ENCODE results near the gene PDXK.
"Not testable (repeated sequence)": the region's sequence is repeated elsewhere in the genome, so short reads cannot be mapped to it uniquely, and the experiment has no call there.

PDXK gene

DNA sequence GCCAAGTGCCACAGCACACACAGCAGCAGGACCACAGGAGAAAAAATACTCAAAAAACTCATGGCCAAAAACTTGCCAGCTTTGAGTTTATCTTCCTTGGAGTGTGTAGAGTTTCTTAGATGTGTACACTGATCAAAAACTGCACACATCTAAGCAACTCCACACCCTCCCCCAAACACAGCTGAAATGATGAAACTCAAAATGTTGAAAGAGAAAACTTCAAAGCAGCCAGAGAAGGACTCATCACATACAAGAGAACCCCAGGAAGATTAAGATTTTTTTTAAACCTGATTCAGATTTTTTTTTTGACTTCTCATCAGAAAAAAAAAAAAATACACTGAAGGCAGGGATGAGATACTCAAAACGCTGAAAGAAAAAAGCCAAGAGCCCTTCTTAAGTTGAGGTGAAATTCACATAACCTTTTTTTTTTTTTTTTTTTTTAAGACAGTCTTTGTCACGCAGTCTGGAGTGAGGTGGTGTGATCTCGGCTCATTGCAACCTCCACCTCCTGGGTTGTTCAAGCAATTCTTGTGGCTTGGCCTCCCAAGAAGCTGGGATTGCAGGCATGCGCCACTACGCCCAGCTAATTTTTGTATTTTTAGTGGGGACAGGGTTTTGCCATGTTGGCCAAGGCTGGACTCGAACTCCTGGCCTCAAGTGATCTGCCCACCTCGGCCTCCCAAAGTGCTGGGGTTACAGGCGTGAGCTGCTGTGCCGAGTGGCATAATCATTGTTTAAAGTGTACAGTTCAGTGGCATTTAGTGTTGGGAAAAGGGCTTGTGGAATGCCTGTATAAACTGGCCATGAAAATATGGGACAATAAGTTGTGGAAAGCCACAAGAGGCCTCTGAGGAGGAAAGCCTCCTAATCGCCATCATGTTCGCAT lies 20.9 kb upstream of the PDXK start:
- no peak for DNase-seq

DNA sequence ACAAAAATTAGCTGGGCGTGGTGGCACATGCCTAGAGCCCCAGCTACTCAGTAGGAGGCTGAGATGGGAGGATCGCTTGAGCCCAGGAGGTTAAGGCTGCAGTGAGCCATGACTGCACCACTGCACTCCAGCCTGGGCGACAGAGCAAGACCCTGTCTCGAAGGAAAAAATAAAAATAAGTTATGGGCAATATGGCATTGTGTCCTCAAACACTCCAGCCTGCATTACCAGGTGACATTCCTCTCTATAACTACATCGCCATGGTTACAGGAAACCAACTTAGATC lies 19.5 kb upstream of the PDXK start:
- DNase-seq, result not testable (repeated sequence)

DNA sequence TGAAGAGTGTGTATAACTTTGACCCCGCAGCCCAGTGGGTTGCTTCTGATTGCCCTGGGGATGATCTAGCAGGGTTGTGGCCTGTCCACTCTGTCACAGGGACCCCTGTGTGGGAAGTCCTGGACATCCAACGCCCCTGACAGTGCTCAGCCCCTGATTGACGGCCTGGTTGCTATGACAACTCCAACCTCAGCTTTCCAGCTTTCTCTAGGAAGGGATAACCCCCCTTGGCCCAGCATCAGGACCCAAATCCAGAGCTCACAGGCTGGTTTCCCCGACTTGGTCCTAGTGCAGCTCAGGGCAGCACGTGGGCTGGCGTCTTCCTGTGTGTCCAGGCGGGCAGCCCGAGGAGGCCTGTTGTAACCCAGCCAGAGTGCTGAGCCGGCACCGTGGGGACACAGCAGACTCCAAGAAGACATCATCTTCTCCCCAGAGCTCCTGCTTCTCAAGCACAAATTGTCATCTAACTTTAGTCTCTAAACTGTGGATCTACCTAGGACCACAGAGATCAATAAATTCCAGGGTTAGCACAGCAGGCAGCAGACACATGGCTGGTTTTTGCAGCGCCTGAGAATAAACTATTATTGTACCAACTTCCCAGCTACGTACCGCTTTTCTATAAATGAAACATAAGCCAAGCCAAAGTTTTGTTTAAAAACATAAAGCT lies 18.9 kb upstream of the PDXK start:
- no peak for DNase-seq

DNA sequence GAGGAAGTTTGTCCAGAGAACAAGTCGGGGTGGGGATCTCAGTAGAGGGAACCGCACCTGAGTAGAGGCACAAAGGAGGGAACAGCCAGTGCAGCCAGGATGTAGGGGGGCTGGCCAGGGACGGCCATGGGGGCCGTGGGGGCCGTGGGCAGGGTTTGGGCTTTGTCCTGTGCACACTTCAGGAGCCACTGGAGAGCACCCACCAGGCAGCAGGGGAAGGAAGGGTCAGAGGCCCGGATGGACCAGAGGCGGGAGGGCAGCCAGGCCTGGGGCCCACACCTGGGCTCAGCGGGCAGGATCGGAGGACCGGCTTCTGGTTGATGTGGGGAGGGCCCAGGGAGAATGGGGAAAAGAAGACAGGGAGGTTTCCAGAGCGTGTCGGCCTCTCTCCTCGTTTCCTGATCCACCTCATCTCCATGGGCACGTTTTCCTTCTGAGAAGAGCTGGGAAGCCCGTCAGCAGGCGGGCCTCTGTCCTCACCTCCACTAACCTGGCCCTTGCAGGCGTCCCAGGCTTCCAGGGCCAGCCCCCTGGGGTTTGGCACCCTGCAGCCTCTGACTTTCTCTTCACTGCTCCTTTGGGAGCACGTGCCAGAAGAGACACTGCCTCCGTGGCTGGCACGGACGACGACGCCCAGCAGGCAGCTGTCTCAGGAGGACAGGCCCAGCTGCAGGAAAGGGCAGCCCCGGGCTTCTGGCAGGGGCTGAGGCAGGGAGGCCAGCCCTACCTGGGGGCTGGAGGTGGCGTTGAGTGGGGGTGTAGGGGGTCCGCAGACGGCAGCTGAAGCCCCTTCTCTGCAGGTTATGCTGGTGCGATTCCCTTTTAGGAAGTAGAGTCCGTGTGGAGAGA lies 16.8 kb upstream of the PDXK start:
- DNase-seq, result no peak

DNA sequence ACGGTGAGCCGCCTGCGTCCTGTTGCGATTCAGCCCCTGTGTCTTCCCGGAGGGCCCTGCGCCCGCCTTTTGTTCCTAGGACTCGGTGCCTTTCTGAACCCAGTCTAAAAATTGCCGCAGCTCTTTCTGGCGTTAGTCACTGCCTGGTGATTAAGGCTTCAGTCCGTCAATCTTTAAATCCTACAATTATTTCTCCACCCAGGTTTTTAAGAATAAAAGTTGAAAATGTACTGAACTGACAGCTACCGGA lies 16.2 kb upstream of the PDXK start:
- DNase-seq, result no peak

DNA sequence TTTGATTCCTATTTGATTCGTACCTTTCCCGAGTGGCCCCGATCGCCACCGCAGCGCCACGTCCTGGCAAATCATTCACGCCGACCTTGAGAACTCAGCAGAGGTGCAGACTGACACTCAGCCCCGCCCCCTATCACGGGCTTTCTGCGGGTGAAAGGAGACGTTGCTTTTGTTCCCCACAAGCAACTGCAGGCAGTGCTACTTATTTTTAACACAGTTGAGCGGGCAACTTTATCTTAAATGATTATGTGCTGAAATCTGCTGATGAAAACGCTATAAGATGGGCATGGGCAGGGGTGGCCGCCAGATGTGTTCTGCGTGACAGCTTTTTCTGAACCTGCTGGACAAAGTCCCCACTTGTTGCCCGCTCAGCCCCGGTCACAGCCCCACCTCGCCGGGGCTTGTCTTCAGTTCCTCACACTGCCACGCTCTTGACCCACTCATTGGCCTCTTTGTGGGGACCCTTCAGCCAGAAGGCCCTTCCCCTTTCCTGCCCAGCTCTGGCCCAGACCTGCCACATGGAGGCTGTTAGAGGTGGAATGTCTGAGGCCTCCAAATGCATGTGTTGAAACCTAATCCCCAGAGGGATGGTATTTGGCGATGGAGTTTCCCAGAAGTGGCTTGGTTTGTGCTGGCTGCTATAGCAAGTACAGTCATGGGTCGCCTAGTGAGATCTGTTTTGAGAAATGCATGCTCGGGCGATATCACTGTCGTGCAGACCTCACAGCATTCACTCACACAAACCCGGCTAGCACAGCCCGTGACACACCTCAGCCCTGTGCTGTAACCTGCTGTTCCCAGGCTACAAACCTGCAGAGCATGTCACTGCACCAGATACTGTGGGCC lies 15.7 kb upstream of the PDXK start:
- DNase-seq, result no peak

DNA sequence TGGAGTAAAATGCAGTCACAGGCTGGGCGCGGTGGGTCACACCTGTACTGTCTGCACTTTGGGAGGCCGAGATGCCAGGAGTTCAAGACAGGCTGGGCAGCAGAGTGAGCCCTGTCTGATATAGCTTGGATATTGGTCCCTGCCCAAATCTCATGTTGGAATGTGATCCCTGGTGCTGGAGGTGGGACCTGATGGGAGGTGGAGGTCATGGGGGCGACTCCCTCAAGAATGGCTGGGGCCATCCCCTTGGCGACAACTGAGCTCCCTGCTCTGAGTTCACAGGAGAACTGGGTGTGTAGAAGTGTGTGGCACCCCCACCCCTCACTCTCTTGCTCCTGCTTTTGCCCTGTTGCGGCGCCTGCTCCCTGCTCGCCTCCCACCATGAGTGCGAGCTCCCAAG lies 11.5 kb upstream of the PDXK start:
- DNase-seq, result no peak

DNA sequence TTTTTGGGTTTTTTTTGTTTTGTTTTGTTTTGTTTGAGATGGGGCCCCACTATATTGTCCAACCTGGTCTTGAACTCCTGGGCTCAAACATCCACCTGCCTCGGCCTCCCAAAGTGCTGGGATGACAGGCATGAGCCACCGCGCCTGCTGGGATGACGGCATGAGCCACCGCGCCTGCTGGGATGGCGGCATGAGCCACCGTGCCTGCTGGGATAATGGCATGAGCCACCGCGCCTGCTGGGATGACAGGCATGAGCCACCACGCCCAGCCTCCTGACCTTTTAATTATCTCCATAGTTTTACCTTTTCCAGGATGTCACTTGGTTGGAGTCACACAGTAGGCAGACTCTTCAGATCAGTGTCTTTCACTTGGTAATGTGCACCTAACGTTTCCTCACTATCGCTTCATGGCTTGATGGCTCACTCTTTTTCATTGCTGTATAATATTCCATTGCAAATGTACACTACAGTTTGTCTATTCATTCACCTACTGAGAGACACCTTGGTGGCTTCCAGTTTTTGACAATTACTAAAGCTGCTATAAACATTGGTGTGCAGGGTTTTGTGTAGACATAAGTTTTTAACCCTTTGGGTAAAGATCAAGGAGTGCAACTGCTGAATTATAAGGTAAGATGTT lies 10.1 kb upstream of the PDXK start:
- DNase-seq, result no peak

DNA sequence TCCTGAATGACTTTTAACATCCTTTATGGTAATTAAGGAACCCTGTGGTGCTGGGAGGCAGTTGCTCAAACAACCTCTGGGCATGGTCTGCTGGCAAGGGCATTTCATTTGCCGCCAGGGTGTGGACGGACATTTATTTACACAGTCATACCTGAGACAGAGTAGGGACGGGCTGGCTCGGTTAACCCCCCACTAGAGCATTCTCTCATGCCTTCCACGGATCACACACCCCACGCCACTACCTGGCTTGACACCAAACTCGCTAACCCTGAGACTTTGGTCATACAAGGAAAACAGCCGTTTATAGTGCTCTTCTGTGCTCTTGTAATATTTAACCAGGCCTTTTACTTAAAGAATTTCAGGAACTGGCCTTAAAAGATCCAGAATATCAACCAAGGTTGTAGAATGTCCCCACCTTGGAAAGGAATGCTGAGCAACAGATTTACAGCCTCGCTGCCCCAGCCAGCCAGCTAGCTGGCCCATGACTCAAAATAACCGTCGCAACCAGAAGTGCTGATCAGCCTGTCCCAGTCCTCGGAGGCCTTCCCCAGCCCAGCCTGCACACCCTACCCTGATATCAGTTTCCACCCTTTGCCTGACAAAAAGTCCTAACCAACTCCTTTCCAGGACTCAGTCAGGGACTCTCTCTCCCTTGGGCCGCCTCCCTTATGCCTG lies 6.5 kb upstream of the PDXK start:
- peak; percentile 76 for DNase-seq

DNA sequence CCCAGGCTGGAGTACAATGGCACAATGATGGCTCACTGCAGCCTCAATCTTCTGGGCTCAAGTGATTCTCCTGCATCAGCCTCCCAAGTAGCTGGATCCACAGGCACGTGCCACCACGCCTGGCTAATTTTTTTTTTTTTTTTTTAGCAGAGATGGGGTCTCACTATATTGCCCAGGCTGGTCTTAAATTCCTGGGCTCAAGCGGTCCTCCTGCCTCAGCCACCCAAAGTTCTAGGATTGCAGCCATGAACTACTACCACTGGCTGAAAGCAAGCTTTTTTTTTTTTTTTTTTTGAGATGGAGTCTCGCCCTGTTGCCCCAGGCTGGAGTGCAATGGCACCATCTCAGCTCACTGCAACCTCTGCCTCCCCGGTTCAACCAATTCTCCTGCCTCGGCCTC lies 5.8 kb upstream of the PDXK start:
- not testable (repeated sequence) for DNase-seq

DNA sequence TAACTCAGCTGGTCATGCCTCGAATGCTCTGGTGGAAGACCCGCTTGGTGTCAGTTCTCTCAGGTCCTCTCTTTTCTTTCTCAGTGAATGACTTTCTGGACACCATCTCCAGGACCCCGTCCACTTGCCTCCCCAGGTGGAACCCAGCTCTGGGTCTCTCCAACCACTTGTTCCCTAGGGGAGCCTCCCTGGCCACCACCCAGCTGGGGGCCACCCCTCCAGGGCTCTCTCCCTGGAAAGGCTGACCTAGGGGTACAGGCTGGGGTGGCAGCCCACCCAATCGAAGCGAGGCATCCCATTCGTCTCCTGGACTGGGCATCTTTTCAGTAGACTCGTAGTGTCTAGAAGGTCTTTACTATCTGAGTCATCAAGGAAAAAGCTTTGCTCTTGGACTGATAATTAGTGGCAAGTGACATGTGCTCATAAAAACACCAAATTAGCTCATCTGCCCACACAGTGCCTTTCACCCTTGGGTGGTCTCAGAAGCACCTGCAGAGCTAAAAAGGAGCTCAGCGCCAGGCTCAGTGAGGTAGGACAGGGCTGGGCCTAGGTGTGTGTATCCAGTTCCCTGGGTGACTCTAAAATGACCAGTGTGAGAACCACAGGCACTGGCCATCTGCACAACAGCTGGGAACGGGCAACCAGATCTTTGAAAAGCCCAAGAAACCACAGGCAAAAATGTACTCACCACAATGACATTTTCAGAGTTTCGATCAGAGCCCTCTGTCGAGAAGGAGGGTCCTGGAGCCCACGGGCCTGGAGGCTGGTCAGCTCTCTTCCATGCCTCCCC lies 2.4 kb upstream of the PDXK start:
- no peak for DNase-seq

DNA sequence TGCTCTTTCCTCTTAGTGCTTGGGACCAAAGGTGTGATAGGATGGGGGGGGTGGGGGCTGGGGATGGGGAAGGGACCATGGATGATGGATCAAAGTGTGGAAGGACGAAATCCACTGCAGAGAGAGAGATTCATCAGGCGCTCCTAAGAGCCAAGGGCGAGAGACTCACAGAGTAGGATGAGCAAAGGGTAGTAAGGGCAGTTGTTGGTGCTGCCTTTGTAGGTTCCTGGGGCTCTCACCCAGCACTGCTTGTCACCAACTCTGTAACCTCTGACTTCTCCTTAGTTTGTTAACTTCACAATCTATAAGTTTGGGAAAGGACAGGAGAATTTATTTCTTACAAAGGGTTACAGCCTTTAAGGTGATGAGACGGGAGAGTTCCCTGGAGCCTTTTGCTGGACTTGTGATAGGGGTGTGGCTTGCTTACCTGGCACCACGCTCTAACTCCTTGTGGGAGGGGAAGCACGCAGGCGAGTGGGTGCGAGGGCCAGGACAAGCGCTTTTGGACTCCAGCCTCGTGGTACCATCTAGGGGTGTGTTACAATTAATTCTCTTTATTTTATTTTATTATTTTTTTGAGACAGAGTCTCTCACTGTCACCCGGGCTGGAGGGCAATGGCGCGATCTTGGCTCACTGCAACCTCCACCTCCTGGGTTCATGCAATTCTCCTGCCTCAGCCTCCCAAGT lies 1.6 kb upstream of the PDXK start:
- no peak for DNase-seq

DNA sequence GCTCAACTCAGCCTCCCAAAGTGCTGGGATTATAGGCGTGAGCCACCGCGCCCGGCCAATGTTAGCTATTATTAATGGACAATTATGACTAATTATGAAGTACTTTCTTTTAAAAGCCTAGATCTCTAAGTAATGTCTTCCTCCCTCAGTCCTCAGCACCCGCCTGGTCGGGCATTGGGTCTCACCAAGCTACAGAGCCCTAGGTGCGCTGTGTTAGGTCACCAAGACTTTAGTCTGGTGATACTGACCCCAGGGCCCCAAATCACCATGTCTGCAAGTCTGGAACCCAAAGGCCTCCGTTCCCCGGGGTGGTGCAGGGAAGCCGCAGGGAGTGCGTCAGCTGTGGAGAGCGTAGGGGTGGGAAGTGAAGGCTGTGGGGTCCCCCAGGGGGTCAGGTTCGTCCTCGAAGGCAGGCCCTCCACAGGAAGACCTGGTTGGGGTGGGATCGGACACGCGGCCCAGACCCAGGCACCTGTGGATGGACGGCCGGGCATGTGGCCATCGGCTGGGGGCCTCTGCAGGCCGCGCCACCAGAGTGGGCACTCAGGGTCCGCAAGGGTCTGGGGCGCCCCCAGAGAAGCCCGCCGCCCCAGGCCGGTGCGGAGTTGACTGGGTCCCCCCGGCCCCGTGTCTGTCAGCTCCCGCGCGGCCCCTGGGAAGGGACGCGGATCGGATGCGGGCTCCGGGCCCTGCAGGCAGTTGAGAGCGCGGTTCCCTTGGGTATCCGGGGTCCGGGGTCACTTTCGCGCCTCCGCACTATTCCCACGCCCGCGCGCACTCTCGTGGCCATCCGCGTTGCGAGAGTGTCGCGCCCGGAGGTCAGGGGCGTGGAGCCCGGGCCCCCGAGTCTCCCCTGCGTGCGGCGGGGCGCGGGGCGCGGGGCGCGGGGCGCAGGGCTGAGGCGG lies 710 bp upstream of the PDXK start:
- no peak for DNase-seq

DNA sequence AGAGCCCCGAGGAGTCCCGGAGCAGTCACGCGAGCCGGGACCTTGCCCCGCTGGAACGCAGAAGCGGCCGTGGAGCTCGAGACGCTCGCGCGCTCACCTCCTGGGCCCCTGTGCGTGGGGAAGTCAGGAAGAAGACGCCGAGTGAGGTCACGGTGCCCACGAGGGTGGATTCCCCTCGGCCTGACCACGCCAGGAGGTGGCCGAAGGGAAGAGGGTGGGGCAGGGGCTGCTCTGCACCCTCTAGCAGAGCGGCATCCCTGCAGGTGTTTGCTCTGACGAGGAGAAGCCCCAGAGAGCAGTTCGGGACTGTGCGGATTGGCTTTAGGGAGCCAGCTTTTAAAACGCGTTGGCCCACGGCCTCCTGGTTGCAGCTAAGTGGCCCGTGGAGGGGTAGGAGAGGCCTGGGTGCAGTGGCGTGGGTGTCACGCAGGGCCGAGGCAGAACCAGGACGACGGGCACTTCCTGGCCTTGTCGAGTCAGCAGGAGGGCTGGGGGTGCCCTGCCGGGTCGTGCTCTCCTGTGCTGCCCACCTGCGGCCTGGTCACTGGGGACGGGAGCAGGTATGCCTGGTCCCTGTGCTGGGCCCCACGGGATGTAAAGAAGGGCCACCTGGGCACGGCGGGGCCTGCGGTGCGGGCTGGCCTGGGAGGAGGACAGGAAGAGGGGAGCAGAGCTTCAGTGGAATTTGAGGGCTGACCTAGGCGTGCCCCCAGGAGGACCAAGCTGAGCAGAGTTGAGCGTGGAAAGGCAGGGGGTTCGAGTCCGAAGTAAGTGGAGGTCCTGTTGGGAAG lies 1.0 kb downstream of the PDXK start:
- no peak for DNase-seq

DNA sequence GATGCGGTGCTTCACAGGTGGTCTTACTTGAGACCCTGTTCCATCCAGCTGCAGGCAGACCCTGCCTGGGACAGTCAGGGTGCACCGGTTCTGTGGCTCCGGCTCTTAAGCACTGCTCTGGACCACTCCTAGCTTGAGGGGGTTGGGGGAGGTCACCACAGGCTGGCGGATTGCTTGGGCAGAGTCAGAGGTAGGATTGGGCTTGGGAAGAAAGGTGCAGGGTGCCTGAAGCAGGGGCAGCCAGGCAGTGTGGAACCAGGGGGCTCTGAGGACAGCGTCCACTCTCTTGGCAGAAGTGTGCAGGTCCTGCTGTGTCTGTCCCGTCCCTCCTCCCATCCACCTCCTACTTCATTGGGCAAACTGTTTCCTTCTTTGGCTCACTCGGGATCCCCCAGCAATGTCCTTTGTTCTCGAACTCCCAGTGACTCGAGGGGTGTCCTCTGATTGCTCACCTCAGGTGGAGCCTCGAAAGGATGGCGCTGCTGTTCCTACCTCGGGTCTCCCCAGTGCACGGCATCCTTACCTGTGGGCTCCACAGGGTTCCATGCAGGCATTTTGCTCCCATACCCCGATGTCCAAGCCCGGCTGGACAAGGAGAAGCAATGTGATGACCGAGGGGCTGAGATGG lies 1.7 kb downstream of the PDXK start:
- no peak for DNase-seq

DNA sequence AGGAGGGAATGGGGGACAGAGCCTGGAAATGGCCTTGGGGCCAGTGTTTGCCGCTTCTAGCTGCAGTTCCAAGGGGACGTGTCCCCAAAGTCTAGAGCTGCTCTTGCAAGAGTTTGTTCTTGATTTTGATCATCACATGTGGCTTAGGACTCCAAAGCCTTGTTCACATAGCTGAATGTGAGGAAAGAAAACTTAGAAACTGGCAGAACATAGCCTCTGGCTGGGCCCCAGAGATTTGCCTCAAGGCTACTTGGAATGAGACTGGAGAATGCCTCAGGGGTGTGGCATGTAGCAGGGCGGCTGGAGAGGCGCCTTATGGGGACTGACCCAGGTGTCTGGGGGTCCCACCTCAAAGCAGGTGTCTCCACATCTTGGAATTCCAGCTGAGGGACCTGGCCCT lies 2.3 kb downstream of the PDXK start:
- DNase-seq, result no peak

DNA sequence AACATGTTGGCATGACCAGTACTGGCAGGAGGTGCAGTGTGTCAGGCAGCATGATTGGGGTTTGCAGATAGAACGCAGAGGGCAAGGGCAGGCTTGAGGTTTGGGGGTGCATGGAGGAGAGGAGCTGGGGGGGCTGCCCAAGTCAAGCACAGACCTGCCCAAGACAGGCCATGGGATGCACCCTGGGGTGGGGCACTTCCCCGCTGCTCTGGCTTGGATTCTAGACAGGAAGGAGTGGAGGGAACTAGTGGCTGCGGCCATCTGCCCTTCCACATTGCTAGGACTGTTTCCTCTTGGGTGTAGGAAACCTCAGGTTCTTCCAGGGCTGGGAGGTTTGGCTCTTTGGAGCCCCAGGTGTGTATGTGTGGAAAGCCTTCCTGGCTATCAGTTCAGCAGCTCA lies 3.0 kb downstream of the PDXK start:
- no peak for DNase-seq

DNA sequence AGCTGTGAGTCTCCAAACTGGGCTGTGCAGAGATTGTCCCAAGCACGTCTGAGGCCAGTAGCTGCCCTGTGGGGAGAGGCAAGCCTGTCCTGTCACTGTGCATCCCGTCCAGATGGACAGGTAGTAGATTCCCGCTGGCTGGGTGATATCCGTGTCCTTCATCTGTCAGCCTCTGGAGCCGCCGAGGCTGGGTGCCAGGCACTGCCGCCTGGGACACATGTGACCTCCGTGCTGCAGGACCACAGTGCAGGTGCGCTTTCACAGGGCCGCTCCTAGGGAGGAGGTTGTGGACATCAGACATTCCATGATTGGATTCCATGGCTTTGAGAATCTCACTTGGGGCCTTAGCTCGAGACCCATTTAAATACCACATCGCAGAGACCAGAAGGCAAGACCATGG lies 4.7 kb downstream of the PDXK start:
- no peak for DNase-seq

Measured in COR-L47 (cell line).